SK-N-DZ (cell line): Measurements from ENCODE around the gene ABCC6.
"Not testable (repeated sequence)": the region's sequence is repeated elsewhere in the genome, so short reads cannot be mapped to it uniquely, and the experiment has no call there.

Experiments used
- DNase-seq: peaks from one replicate; pipeline ENCODE4 v3.0.0-alpha.2; 2015; ENCODE audit warnings: low spot score

The ABCC6 gene

DNA sequence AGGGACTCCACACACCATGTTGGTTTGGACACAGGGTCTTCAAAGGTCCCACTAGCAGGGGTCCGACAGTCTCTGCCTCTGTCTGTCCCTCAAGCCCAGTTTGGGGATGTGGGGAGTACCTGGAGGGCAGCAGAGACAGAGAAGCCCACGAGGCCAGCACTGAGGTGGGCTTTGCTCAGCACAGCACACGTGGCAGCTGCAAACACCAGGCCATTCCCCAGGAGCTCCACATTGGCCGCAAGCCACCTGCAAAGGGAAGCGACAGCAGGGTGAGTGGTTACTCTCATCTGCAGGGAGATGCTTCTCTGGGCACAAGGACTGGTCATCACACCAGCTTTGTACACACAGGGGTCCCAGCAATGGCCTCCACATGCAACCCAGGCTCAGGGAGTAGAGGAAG, 62.0 kb downstream of the ABCC6 start:
- no peak for DNase-seq

- DNase-seq: no peak
These were observed 63.6 kb downstream of the ABCC6 start for GRCh38 chr16:16159662-16160061.

DNA sequence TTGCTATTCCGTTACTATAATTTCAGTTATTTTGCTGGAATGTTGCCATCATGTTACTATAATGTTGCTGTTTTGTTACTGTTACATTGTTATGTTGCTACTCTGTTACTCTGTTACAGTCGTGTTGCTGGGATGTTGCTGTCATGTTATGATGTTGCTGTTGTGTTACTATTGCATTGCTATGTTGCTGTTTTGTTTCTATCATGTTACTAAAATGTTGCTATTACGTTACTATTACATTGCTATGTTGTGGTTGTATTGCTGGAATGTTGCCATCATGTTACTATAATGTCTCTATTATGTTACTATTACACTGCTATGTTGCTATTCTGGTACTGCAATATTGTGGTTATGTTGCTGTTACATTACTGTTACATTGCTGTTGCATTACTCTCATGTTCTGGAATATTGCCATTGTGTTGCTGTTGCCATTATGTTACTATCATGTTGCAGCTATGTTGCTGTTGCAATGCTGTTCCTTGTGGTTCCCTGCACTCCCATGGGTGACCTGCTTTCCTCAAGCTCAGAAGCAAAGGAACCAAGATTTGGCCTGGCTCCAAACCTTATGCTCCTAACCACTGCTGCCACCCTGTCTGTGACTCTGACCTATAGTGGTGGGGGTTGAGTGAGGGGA, 64.4 kb downstream of the ABCC6 start:
- DNase-seq: no peak

GRCh38 chr16:16158082-16158658, 65.1 kb downstream of the ABCC6 start:
- DNase-seq: no peak

DNA sequence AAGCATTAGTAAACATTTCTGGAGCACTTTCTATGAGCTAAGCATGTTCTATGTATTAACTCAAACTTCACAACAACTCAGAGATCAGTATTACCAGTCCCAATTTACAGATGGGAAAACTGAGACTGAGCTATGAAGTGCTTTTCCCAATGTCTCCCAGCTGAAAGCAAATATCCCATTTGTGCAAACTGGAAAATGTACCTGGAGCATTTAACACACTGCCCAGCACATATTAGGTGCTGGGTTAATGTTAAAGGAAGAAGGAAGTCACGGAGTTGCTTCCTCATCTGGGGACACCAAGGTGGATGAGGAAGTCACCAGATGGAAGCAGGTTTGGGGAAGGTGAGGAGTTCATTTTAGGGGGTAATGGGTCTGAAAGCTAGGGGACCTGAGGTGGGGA, 66.1 kb downstream of the ABCC6 start:
- no peak for DNase-seq

DNA sequence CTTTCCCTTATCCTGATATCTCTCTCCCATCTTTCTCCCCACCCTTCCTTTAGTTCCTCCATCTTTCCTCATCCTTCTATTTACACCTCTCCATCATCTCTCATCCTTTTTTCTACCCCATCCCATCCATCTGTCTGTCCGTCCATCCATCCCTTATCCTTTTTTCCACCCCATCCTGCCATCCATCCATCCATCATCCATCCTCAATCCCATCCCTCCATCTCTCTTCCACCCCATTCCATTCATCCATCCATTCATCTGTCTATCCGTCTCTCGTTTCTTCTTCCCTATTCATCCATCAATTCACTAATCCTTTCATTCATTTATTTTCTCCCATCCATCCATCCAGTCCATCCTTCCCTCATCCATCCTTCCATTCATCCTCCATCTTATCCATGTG, 68.1 kb downstream of the ABCC6 start:
- DNase-seq: no peak

- no peak for DNase-seq
These were observed 68.9 kb downstream of the ABCC6 start for GRCh38 chr16:16154281-16154951.

- not testable (repeated sequence) for DNase-seq
These were observed 70.3 kb downstream of the ABCC6 start for GRCh38 chr16:16153000-16153399.

DNA sequence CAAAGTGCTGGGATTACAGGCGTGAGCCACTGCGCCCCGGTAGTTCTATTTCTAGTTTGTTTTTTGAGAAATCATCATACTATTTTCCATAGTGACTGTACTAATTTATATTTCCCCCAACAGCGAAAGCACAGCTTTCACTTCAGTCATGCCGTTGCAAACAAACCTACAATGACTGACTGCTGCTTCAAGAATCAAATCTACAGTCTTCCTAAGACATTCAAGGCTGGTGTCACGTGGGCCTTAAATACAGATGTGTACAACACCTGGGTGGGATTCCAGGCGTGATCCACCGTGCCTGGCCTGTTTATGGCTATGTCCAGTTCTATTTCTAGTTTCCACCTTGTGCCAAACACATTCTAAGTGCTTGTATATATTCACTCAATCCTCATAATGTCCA, 72.0 kb downstream of the ABCC6 start:
- no peak for DNase-seq

DNA sequence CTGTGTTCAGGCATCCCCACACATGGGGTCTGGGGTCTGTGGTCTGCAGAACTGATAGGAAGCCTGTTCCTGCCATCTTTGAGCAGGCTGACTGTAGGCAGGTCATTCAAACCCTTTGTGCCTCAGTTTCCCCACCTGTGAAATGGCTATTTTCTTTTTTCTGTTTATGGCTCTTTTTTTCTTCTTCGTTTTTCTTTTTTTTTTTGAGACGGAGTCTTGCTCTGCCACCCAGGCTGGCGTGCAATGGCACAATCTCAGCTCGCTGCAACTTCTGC, 72.5 kb downstream of the ABCC6 start:
- no peak for DNase-seq

GRCh38 chr16:16150117-16150877, 73.0 kb downstream of the ABCC6 start:
- DNase-seq: no peak

DNA sequence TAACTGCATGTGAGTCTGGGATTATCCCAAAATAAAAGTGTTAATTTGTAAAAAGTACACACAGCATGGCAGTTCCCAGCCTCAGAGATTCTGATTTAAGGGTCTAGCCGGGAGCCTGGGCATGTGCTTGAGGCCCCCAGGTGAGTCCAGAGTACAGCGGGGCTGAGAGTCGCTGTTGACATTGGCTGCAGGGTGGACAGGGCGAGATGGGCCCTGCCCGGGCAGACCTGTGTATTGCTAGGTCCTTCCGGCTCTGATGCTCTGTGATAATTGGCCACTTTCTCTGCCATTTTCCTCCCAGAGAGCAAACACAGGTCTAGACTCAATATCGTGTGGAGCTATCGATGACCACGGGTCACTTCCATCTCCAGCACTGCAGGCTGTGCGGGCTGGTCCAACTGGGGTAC, 73.6 kb downstream of the ABCC6 start:
- no peak for DNase-seq

DNA sequence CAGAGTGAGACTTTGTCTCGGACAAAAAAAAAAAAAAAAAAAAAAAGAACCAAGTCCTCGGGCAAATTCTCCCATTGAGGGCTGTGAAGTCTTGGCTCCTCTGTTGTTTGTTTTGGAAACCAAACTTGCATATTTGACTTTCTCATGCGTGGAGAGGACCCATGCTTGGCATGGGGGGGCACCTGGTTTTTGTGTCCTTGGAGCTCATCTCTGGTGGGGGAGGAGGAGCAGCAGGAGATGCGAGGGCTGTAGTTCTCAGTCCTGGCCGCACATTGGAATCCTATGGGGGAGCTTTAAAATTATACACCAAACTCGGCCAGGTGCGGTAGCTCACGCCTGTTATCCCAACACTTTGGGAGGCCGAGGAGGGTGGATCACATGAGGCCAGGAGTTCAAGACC, 74.5 kb downstream of the ABCC6 start:
- no peak for DNase-seq

DNA sequence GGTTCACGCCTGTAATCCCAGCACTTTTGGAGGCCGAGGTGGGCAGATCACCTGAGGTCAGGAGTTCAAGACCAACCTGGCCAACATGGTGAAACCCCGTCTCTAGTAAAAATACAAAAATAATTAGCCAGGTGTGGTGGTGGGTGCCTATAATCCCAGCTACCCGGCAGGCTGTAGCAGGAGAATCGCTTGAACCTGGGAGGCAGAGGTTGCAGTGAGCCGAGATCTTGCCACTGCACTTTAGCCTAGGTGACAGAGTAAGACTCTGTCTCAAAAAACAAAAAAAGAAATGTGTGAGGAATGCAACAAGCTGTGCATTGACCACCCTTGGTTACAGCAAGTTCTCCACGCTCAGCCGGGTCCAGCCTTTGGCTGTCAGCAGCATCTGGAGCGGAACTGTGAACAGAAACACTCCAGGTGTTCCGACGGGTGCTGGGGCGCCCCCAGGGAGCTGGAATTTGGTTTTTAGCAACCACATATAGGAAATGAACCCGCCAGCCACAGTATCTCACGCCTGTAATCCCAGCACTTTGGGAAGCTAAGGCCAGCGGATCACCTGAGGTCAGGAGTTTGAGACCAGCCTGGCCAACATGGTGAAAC, 75.2 kb downstream of the ABCC6 start:
- DNase-seq: not testable (repeated sequence)

DNA sequence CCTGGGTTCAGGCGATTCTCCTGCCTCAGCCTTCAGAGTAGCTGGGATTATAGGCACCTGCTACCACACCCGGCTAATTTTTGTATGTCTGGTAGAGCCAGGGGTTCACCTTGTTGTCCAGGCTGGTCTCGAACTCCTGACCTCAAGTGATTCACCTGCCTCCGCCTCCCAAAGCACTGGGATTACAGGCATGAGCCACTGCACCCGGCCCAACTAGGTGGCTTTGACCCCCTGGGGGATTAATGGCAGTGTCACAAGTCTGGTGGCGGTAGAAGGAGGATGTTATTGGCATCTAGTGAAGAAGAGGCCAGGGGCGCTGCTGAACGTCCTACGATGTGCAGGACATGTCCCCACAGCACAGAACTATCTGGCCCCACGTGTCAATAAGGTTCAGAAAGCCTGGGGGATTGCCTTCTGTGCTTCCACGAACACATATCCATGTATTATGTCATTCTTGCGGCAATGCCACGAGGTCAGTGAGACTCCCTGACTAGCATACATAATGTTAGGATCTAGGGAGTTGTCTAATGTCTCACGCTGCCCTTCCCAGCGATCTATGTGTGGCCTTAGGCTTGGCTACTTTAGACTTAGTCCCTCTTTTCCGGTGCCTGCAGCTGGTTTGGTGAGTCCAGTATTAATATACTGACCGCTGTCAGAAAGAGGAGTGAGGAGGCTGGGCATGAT, 75.8 kb downstream of the ABCC6 start:
- DNase-seq: no peak

- DNase-seq: no peak
These were observed 76.6 kb downstream of the ABCC6 start for GRCh38 chr16:16146380-16147315.

DNA sequence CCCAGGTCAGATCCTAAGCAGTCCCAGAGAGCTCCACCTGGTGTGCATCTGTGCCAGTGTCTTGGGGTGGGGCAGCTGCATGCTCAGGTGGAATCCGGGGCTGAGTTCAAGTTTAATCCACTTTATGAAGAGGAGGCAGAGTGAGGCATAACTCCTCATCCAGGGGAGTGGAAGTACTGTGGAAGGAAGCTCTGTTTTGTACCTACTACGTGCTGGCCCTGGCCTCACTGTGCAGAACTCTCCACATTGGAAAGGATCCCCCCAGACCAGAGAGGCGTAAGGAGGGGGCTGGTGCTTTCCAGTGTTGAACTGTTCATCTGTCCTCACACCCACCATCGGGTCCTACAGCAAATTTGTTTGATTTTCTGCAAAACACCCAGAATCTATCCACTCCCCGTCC, 78.0 kb downstream of the ABCC6 start:
- DNase-seq: no peak

GRCh38 chr16:16144416-16144815, 78.9 kb downstream of the ABCC6 start:
- DNase-seq: no peak

DNA sequence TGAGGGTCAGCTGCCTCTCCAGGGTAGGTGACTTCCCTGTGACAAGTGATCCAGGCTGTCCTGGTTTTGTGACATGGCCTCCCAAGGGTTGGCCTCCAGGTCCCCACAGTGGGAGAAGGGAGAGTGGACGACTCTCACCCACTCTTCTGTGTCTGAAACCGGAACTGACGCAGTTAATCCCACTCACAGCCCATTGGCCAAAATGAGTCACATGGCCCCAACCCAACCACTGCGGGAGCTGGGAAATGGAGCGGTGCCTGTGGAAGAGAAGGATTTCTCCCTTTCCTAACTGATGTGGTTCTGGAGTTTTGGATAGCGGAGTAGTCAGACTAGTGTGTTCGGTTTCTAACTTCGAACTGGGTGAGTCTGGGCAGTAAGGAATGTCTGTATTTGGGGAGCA, 79.4 kb downstream of the ABCC6 start:
- DNase-seq: no peak

DNA sequence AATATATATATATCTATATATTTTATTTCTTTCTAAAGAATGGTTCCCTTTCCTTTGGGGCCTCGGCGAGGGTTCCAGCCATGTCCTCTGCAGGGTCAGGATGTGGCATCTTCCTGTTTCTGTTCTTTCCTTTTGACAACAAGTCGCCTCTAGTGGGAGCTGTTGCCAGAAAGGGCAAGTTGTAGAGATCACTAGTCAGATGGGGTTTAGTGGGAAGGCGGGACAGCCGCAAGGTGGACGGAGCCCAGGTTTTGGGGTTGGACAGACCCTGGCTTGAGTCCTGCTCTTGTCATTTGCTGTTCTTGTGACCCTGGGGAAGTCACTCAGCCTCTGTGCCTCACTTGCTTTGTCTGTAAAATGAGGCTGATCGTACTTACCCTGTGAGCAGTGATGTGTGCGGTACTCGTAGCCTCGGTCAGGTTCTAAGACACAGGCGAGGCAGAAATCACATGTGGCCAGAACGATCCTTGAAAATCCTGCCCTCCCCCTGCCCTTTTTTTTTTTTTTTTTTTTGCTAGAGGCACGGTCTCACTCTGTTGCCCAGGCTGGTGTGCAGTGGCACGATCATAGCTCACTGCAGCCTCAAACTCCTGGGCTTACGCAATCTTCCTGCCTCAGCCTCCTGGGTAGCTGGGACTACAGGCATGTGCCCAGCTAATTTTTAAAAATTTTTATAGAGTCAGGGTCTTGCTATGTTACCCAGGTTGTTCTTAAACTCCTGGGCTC, 80.1 kb downstream of the ABCC6 start:
- no peak for DNase-seq
